HepG2 (cell line): Measurements from ENCODE around the gene TYW1B. TPM values are rescaled to one million over a fixed set of nuclear protein-coding genes. Genes with fewer than 3 reads are reported as not detected.
"Not testable (repeated sequence)": the region's sequence is repeated elsewhere in the genome, so short reads cannot be mapped to it uniquely, and the experiment has no call there.

Source experiments
- ATAC-seq: fragments of 200-7000 bp; cut with Tn5 transposase; 3 replicates; pipeline ENCODE4 v1.9.1; 2020; ENCODE audit warnings: mild to moderate bottlenecking, moderate library complexity
- BruUV-seq: library from RNA; stranded (reverse); fragments of 400-500 nt; replicated peaks from 2 replicates; lab custom pipeline; 2021; lab: Mats Ljungman, UMichigan
- CTCF ChIA-PET: fragments of 300-600 bp; formaldehyde crosslinking; extraction: SDS; loops from one replicate; lab custom pipeline; 2021; ENCODE audit warnings: low total read pairs, inconsistent platforms, low intra/inter-chr PET ratio; lab: Yijun Ruan, JAX
- POLR2A ChIA-PET: fragments of 350-600 bp; sonication (Branson Sonifier 250); formaldehyde crosslinking; loops from one replicate; lab custom pipeline; 2020; ENCODE audit warnings: antibody characterized with exemption, inconsistent platforms; lab: Yijun Ruan, JAX
- DNase-seq: peaks from one replicate; pipeline ENCODE4 v3.0.0-alpha.2; 2015; ENCODE audit warnings: low spot score
- FAIRE-seq: peaks from 3 replicates; lab custom pipeline; 2011; peaks lifted over from hg19 to GRCh38; lab: Jason Lieb, UNC
- H2AFZ ChIP-seq: one replicate; pipeline ENCODE4 v1.6.1; 2011; ENCODE audit warnings: low read length, inconsistent platforms
- H3K27ac ChIP-seq: fragments of 300-600 bp; 3 replicates; pipeline ENCODE4 v1.8.0; 2011; ENCODE audit warnings: mixed run types, mild to moderate bottlenecking, mixed read lengths, low read length, inconsistent platforms; ENCODE audit not compliant: insufficient read depth; ENCODE audit errors: extremely low read length
- H3K27me3 ChIP-seq, 2 experiments: fragments of 200-600 bp in 1 of 2; 2 replicates in 1 of 2; 3 replicates in 1 of 2; pipeline versions ENCODE4 v1.6.0 to v1.8.0; 2011; ENCODE audit warnings: low read length in 2 of 2, mild to moderate bottlenecking in 2 of 2, moderate library complexity in 2 of 2, inconsistent platforms in 1 of 2; ENCODE audit not compliant: insufficient read depth in 2 of 2, control insufficient read depth in 1 of 2
- H3K36me3 ChIP-seq, 2 experiments: fragments of 200-600 bp in 1 of 2; replicated peaks in 1 of 2; 2 replicates in 1 of 2; 3 replicates in 1 of 2; pipeline versions ENCODE4 v1.5.1 to v1.8.0; 2011; ENCODE audit warnings: low read length in 2 of 2, inconsistent platforms in 1 of 2; ENCODE audit not compliant: insufficient read depth in 2 of 2, control insufficient read depth in 1 of 2
- H3K4me1 ChIP-seq: 2 replicates; pipeline ENCODE4 v1.5.1; 2012; ENCODE audit warnings: low read length, inconsistent platforms; ENCODE audit not compliant: insufficient read depth
- H3K4me2 ChIP-seq: 2 replicates; pipeline ENCODE4 v1.6.0; 2011; ENCODE audit warnings: low read depth, low read length, inconsistent platforms
- H3K4me3 ChIP-seq, 3 experiments: fragments of 200-600 bp in 1 of 3; sonication (generic), shearing (Covaris generic) in 1 of 3; replicated peaks in 1 of 3; 2 replicates each; pipeline ENCODE4 v1.5.1; 2011 to 2016; ENCODE audit warnings: low read length in 3 of 3, inconsistent platforms in 2 of 3, low read depth in 2 of 3, mild to moderate bottlenecking in 2 of 3, control low read depth in 1 of 3, mixed read lengths in 1 of 3; ENCODE audit not compliant: insufficient read depth in 1 of 3
- H3K79me2 ChIP-seq: one replicate; pipeline ENCODE4 v1.6.1; 2011; ENCODE audit warnings: low read length, inconsistent platforms; ENCODE audit not compliant: insufficient read depth
- H3K9ac ChIP-seq: 2 replicates; pipeline ENCODE4 v1.6.0; 2011; ENCODE audit warnings: mild to moderate bottlenecking, low read depth, low read length, inconsistent platforms; ENCODE audit not compliant: insufficient read depth
- H3K9me3 ChIP-seq: 2 replicates; pipeline ENCODE4 v1.5.1; 2012; ENCODE audit warnings: mild to moderate bottlenecking, low read length
- H4K20me1 ChIP-seq: 2 replicates; pipeline ENCODE4 v1.6.0; 2011; ENCODE audit warnings: inconsistent platforms, mild to moderate bottlenecking, low read length, moderate library complexity; ENCODE audit not compliant: insufficient read depth
- BCL6 ChIP-seq: IDR thresholded peaks from 2 replicates; pipeline ENCODE4 v1.6.1; 2016; ENCODE audit warnings: missing genetic modification reagents, missing compliant biosample characterization
- HNF1A ChIP-seq, 2 experiments: sonication (generic) in 1 of 2; formaldehyde crosslinking in 1 of 2; IDR thresholded peaks; 2 replicates each; pipeline versions ENCODE4 v1.4.0 to v1.6.1; 2016 to 2020; ENCODE audit warnings: borderline replicate concordance in 1 of 2, low read depth in 1 of 2, mild to moderate bottlenecking in 1 of 2, missing genetic modification reagents in 1 of 2
- PRDM10 ChIP-seq: sonication (generic); formaldehyde crosslinking; IDR thresholded peaks from 2 replicates; pipeline ENCODE4 v1.4.0; 2020; ENCODE audit warnings: low read depth, missing genetic modification reagents
- RARA ChIP-seq: IDR thresholded peaks from 2 replicates; pipeline ENCODE4 v1.6.1; 2016; ENCODE audit warnings: missing genetic modification reagents, missing compliant biosample characterization
- SOX13 ChIP-seq, 3 experiments: fragments of 450-650 bp in 1 of 3; sonication (generic) in 1 of 3; formaldehyde crosslinking in 1 of 3; IDR thresholded peaks in 2 of 3; conservative IDR thresholded peaks in 1 of 3; 2 replicates each; pipeline versions ENCODE4 v1.5.0 to v1.6.1; 2016 to 2020; ENCODE audit warnings: antibody characterized with exemption in 1 of 3, mild to moderate bottlenecking in 1 of 3, missing compliant biosample characterization in 1 of 3, missing genetic modification reagents in 1 of 3, moderate library complexity in 1 of 3
- ZBTB33 ChIP-seq: sonication (generic); formaldehyde crosslinking; IDR thresholded peaks from 2 replicates; pipeline ENCODE4 v1.4.0; 2020; ENCODE audit warnings: missing genetic modification reagents
- WGBS: methylation state at CpG from one replicate; pipeline ENCODE4 v1.1.6; 2017; ENCODE audit warnings: low lambda C conversion rate; 5-methylcytosine and 5-hydroxymethylcytosine counted together
- in situ Hi-C: cut with HindIII; loops from 2 replicates; pipeline ENCODE4 v1.10.0; 2017; ENCODE audit warnings: low pct_unique_long_range_greater_than_20kb; ENCODE audit not compliant: extremely low pct_ligation_motif_present
- intact Hi-C: fragments of 100-400 bp; cut with micrococcal nuclease; formaldehyde crosslinking; loops from one replicate; pipeline ENCODE4 v1.10.0; 2022; ENCODE audit not compliant: unreplicated experiment
- polyA plus RNA-seq, 8 experiments: library from polyadenylated mRNA; depleted of rRNA in 3 of 8; stranded (reverse) in 7 of 8; unstranded in 1 of 8; fragments of >200 nt; fragmentation: Illumina TruSeq in 4 of 8; extraction: Trizol in 4 of 8; gene quantifications; 2 replicates each; pipeline versions ENCODE4 v1.2.1 to v1.2.3, GENCODE V29; 2011 to 2016; ENCODE audit warnings: low read depth in 4 of 8, missing spikeins in 1 of 8, mixed read lengths in 1 of 8; ENCODE audit not compliant: insufficient read depth in 1 of 8
- total RNA-seq, 5 experiments: library from RNA; depleted of rRNA; stranded (reverse); fragments of >200 nt; fragmentation: Illumina TruSeq; extraction: Trizol; gene quantifications; 2 replicates each; pipeline ENCODE4 v1.2.3, GENCODE V29; 2016; ENCODE audit warnings: low read depth in 1 of 5

TYW1B gene
- total and polyA plus RNA-seq, 2 of the 13 experiments (the other 11 are each of a cell fraction or from before 2014, with no cell fraction given): 2.0 to 5.5 TPM

GRCh38 chr7:72722694-72723093 is 105.3 kb downstream of the TYW1B start:
- peak; percentile 54; the same call in 1 of the 2 replicates for TF ChIP-seq ZBTB33 (CRISPR knock-in tag)
- in situ Hi-C loops; intact Hi-C loops; H3K36me3 ChIP-seq; CTCF ChIA-PET; H4K20me1 ChIP-seq; H3K4me2 ChIP-seq; H3K27me3 ChIP-seq; H3K79me2 ChIP-seq; H3K9me3 ChIP-seq; H3K4me1 ChIP-seq; H2AFZ ChIP-seq; H3K9ac ChIP-seq; BruUV-seq; POLR2A ChIA-PET; H3K4me3 ChIP-seq; H3K27ac ChIP-seq; TF ChIP-seq SOX13 (IDR thresholded peaks at IDR 0.05); HNF1A (CRISPR knock-in tag; IDR thresholded peaks at IDR 0.05; ENCODE audit: borderline replicate concordance): not testable (repeated sequence)
- TF ChIP-seq SOX13 (CRISPR knock-in tag; conservative IDR thresholded peaks at IDR 0.05 in 1 of 2, IDR thresholded peaks at IDR 0.05 in 1 of 2): peak in 1 of 2 experiments; percentile 33; a peak in 1 of 4 replicates
- 0 out of 2 replicates have a peak, but pooled peaks have one; percentile 16 for TF ChIP-seq HNF1A (IDR thresholded peaks at IDR 0.05; ENCODE audit: low read depth)
- TF ChIP-seq PRDM10 (CRISPR knock-in tag): 0 out of 2 replicates have a peak, but pooled peaks have one; percentile 31
- peak; percentile 71 for TF ChIP-seq BCL6 (CRISPR knock-in tag)
- 0 out of 2 replicates have a peak, but pooled peaks have one; percentile 25 for TF ChIP-seq RARA (CRISPR knock-in tag)
- ATAC-seq: peak; percentile 99
- DNase-seq: peak; percentile 56
- FAIRE-seq: peak; percentile 60
- WGBS: 42% methylated on average over 5 of the region's 7 CpGs

DNA sequence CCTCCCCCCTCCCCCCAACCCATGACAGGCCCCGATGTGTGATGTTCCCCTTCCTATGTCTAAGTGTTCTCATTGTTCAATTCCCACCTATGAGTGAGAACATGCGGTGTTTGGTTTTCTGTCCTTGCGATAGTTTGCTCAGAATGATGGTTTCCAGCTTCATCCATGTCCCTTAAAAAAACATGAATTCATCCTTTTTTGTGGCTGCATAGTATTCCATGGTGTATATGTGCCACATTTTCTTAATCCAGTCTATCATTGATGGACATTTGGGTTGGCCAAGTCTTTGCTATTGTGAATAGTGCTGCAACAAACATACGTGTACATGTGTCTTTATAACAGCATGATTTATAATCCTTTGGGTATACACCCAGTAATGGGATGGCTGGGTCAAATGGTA is 107.1 kb downstream of the TYW1B start:
- CTCF ChIA-PET, H3K9me3 ChIP-seq, H3K4me2 ChIP-seq, ATAC-seq, in situ Hi-C loops, H2AFZ ChIP-seq, POLR2A ChIA-PET, DNase-seq, H3K27me3 ChIP-seq, H3K79me2 ChIP-seq, H3K36me3 ChIP-seq, H3K4me3 ChIP-seq, H3K27ac ChIP-seq, H4K20me1 ChIP-seq, H3K4me1 ChIP-seq, FAIRE-seq, H3K9ac ChIP-seq, intact Hi-C loops, BruUV-seq: not testable (repeated sequence)
- 96% methylated on average over 4 of the region's 4 CpGs for WGBS
